Spleen (tissue), 7 donors: ENCODE measurements around the gene NEDD9.

Experiments used
- POLR2A ChIP-seq, 3 donors: fragments of 450-650 bp; IDR thresholded peaks; one replicate each; pipeline ENCODE4 v1.5.1; 2017; ENCODE audit warnings: antibody characterized with exemption in 3 of 3, mild to moderate bottlenecking in 1 of 3
- TF ChIP-seq, protein P1 (sequence below), 11 experiments: fragments of 200-600 bp in 7 of 11; fragments of 450-650 bp in 4 of 11; sonication (generic) in 4 of 11; IDR thresholded peaks in 8 of 11; conservative IDR thresholded peaks in 3 of 11; 1 replicate in 7 of 11; 2 replicates in 4 of 11; pipeline versions ENCODE4 v1.4.0 to v1.8.0; 2016 to 2021; ENCODE audit warnings: antibody characterized with exemption in 11 of 11, inconsistent platforms in 4 of 11, mild to moderate bottlenecking in 1 of 11
- donor health status: DM: no; HTN: no; CAD: no; lungs with moderate emphysema.
- donor health status: DM: no; HTN: no; CAD: no.
- donor health status: DM: no; HTN: no; CAD: no.

DNA sequence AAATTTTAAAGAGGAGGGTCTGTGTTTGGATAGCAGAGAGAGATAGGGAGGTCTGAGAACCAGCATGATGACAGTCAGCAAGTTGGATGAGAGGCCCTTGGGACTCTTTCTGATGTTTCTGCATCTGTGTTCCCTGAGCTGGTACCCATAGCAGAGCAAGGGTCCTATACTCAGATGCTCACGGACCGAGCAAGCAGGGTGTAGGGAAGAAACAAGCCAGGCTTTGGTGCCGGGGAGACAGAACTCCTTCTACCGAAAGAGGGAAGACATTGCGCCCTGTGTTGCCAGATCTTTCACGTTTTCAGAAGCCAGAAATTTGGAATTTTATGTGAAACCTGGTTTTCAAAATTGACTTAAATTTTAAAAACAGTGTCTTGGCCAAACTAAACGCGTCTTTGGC lies 34.6 kb downstream of the NEDD9 start:
- TF ChIP-seq, protein P1, sequence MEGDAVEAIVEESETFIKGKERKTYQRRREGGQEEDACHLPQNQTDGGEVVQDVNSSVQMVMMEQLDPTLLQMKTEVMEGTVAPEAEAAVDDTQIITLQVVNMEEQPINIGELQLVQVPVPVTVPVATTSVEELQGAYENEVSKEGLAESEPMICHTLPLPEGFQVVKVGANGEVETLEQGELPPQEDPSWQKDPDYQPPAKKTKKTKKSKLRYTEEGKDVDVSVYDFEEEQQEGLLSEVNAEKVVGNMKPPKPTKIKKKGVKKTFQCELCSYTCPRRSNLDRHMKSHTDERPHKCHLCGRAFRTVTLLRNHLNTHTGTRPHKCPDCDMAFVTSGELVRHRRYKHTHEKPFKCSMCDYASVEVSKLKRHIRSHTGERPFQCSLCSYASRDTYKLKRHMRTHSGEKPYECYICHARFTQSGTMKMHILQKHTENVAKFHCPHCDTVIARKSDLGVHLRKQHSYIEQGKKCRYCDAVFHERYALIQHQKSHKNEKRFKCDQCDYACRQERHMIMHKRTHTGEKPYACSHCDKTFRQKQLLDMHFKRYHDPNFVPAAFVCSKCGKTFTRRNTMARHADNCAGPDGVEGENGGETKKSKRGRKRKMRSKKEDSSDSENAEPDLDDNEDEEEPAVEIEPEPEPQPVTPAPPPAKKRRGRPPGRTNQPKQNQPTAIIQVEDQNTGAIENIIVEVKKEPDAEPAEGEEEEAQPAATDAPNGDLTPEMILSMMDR (IDR thresholded peaks at IDR 0.05 in 8 of 11, conservative IDR thresholded peaks at IDR 0.05 in 3 of 11): no peak
- TF ChIP-seq POLR2A (IDR thresholded peaks at IDR 0.05): no peak
